NT2/D1 (cell line): ENCODE data around the gene KIFC1.

Source experiments
- SUZ12 ChIP-seq: IDR thresholded peaks from 2 replicates; pipeline ENCODE4 v1.6.1; 2011; ENCODE audit not compliant: insufficient read length, insufficient read depth; ENCODE audit errors: extremely low read depth
- ZNF274 ChIP-seq: IDR thresholded peaks from 2 replicates; pipeline ENCODE4 v1.6.1; 2011; ENCODE audit warnings: mild to moderate bottlenecking, low read depth, low read length

GRCh38 chr6:33424855-33425667, 33.4 kb downstream of the KIFC1 start:
- no peak for TF ChIP-seq SUZ12
- no peak for TF ChIP-seq ZNF274
